Neural progenitor cell (in vitro differentiated cells): ENCODE measurements around the gene SEZ6L. TPM values are rescaled to one million over a fixed set of nuclear protein-coding genes. Genes with fewer than 3 reads are reported as not detected.

Experiments
- DNase-seq: peaks from one replicate; pipeline ENCODE4 v3.0.0-alpha.2; 2016; ENCODE audit warnings: low spot score
- H2AFZ ChIP-seq: fragments of 200-600 bp; sonication (generic); replicated peaks from 2 replicates; pipeline ENCODE4 v1.6.1; 2016; ENCODE audit warnings: antibody characterized with exemption
- H3F3A ChIP-seq: fragments of 200-600 bp; sonication (generic); 2 replicates; pipeline ENCODE4 v1.6.1; 2016; ENCODE audit warnings: antibody characterized with exemption, low read depth
- H3K27ac ChIP-seq: fragments of 200-600 bp; sonication (generic); 2 replicates; pipeline ENCODE4 v1.5.1; 2016; ENCODE audit warnings: mild to moderate bottlenecking
- H3K27me3 ChIP-seq: fragments of 200-600 bp; sonication (generic); 2 replicates; pipeline ENCODE4 v1.6.1; 2016; ENCODE audit warnings: mild to moderate bottlenecking, moderate library complexity
- H3K36me3 ChIP-seq: fragments of 200-600 bp; sonication (generic); 2 replicates; pipeline ENCODE4 v1.5.1; 2016
- H3K4me1 ChIP-seq: fragments of 200-600 bp; sonication (generic); 2 replicates; pipeline ENCODE4 v1.6.1; 2016; ENCODE audit warnings: mixed run types
- H3K4me2 ChIP-seq: fragments of 200-600 bp; sonication (generic); 2 replicates; pipeline ENCODE4 v1.6.1; 2016
- H3K4me3 ChIP-seq: fragments of 200-600 bp; sonication (generic); 2 replicates; pipeline ENCODE4 v1.5.1; 2016
- H3K79me2 ChIP-seq: fragments of 200-600 bp; sonication (generic); 2 replicates; pipeline ENCODE4 v1.6.1; 2016; ENCODE audit warnings: low read depth
- H3K9ac ChIP-seq: fragments of 200-600 bp; sonication (generic); 2 replicates; pipeline ENCODE4 v1.6.1; 2016
- H3K9me3 ChIP-seq: fragments of 200-600 bp; sonication (generic); 2 replicates; pipeline ENCODE4 v1.5.1; 2016; ENCODE audit warnings: low read depth
- H4K20me1 ChIP-seq: fragments of 200-600 bp; sonication (generic); 2 replicates; pipeline ENCODE4 v1.6.1; 2016; ENCODE audit warnings: low read depth
- H3K27ac Mint-ChIP-seq: 3 replicates; pipeline ENCODE4 v1.8.0; 2021; ENCODE audit warnings: mixed read lengths
- H3K27me3 Mint-ChIP-seq: 2 replicates; pipeline ENCODE4 v1.8.0; 2022; ENCODE audit warnings: low read depth, mild to moderate bottlenecking, inconsistent platforms, moderate library complexity, mixed read lengths; ENCODE audit not compliant: insufficient read depth
- H3K36me3 Mint-ChIP-seq: 3 replicates; pipeline ENCODE4 v1.8.0; 2021; ENCODE audit warnings: mixed read lengths
- H3K4me1 Mint-ChIP-seq: 3 replicates; pipeline ENCODE4 v1.8.0; 2021; ENCODE audit warnings: mixed read lengths
- H3K4me3 Mint-ChIP-seq: 3 replicates; pipeline ENCODE4 v1.8.0; 2021; ENCODE audit warnings: mild to moderate bottlenecking, moderate library complexity, mixed read lengths
- H3K9me3 Mint-ChIP-seq: 3 replicates; pipeline ENCODE4 v1.8.0; 2020; ENCODE audit warnings: mixed read lengths
- EZH2 ChIP-seq: fragments of 200-600 bp; sonication (generic); IDR thresholded peaks from 2 replicates; pipeline ENCODE4 v1.6.1; 2017; ENCODE audit warnings: antibody characterized with exemption, mild to moderate bottlenecking, moderate library complexity
- EZH2phosphoT487 ChIP-seq: fragments of 200-600 bp; sonication (generic); IDR thresholded peaks from 2 replicates; pipeline ENCODE4 v1.6.1; 2017; ENCODE audit warnings: antibody characterized with exemption
- total RNA-seq: library from RNA; depleted of rRNA; stranded (reverse); fragments of >200 nt; gene quantifications from 2 replicates; pipeline ENCODE4 v1.2.3, GENCODE V29; 2015; ENCODE audit warnings: low replicate concordance
- TF ChIP-seq, protein P1 (sequence below): fragments of 200-600 bp; sonication (generic); IDR thresholded peaks from 2 replicates; pipeline ENCODE4 v1.5.1; 2017; ENCODE audit warnings: antibody characterized with exemption, mild to moderate bottlenecking

Gene SEZ6L
- total RNA-seq, 1 donor from 2014 or later = 0.22 TPM

DNA sequence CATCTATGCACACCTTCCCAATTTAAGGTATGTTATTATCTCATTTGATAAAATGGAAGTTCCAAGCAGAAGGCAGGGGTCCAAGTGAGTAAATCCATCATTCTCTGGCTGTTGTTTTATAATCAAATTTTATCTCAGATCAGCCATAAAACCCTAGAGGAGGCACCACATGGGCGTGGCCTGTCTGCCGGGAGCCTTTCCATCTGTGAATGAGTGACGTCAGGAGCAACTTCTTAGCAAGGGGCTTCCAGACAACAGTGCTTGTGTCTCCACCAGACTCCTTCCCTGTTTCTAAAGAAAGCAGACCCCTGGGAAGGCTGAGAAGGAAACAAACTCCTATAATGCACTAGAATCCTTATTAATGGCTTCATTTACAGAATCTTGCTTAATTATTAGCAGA, 13.5 kb downstream of the SEZ6L start:
- Histone ChIP-seq H3K4me3 (no peak overlapping the region), H3K36me3 (no peaks in the 10 kb centered on the region), H3K27me3 (peaks cover 28% of the 10 kb centered on the region), H3K4me1 (no peaks in the 10 kb centered on the region), H3K27ac (no peak overlapping the region), H3K9ac (no peak overlapping the region), H2AFZ (no peak overlapping the region), H3K79me2 (no peaks in the 10 kb centered on the region), H3K4me2 (no peak overlapping the region), H4K20me1 (no peaks in the 10 kb centered on the region), H3F3A (no peaks in the 10 kb centered on the region), H3K9me3 (no peaks in the 10 kb centered on the region)
- peak; percentile 11 for DNase-seq
- H3K36me3 Mint-ChIP-seq = no peaks in the 10 kb centered on the region
- H3K9me3 Mint-ChIP-seq = no peaks in the 10 kb centered on the region
- H3K27ac Mint-ChIP-seq = no peak overlapping the region
- H3K4me3 Mint-ChIP-seq = no peak overlapping the region
- no peak for TF ChIP-seq EZH2
- no peak for TF ChIP-seq EZH2phosphoT487
- TF ChIP-seq, protein P1, sequence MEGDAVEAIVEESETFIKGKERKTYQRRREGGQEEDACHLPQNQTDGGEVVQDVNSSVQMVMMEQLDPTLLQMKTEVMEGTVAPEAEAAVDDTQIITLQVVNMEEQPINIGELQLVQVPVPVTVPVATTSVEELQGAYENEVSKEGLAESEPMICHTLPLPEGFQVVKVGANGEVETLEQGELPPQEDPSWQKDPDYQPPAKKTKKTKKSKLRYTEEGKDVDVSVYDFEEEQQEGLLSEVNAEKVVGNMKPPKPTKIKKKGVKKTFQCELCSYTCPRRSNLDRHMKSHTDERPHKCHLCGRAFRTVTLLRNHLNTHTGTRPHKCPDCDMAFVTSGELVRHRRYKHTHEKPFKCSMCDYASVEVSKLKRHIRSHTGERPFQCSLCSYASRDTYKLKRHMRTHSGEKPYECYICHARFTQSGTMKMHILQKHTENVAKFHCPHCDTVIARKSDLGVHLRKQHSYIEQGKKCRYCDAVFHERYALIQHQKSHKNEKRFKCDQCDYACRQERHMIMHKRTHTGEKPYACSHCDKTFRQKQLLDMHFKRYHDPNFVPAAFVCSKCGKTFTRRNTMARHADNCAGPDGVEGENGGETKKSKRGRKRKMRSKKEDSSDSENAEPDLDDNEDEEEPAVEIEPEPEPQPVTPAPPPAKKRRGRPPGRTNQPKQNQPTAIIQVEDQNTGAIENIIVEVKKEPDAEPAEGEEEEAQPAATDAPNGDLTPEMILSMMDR = no peak
- H3K27me3 Mint-ChIP-seq = peaks cover 5% of the 10 kb centered on the region
- no peaks in the 10 kb centered on the region for H3K4me1 Mint-ChIP-seq

DNA sequence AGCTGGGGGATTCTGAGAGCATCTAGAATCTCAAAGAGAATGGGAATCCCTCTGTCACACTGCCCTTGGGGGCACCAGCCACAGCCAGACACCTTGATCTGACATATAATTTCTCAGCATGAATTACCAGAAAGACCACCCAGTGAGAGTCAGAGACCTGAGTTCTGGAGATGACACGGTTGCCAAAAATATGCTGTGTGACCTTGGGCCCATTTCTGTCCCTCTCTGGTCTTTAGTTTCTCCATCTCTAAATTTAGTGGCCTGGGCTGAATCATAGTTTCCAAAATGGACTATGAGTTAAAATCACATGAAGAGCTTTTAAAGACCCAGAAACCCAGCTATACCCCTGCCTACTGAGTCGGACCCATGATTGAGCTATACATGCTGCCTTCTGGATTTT, 15.9 kb downstream of the SEZ6L start:
- Mint-ChIP-seq H3K27ac (no peak overlapping the region), H3K4me3 (no peak overlapping the region), H3K36me3 (no peaks in the 10 kb centered on the region), H3K4me1 (no peaks in the 10 kb centered on the region), H3K9me3 (no peaks in the 10 kb centered on the region), H3K27me3 (peaks cover 3% of the 10 kb centered on the region)
- no peaks in the 10 kb centered on the region for H3K4me1 ChIP-seq
- H3K9me3 ChIP-seq = no peaks in the 10 kb centered on the region
- TF ChIP-seq EZH2phosphoT487 (no peak), EZH2 (no peak)
- TF ChIP-seq, protein P1 = no peak
- H4K20me1 ChIP-seq = no peaks in the 10 kb centered on the region
- DNase-seq = no peak
- no peak overlapping the region for H3K4me2 ChIP-seq
- no peaks in the 10 kb centered on the region for H3F3A ChIP-seq
- no peak overlapping the region for H2AFZ ChIP-seq
- H3K4me3 ChIP-seq = no peak overlapping the region
- H3K27me3 ChIP-seq = peaks cover 10% of the 10 kb centered on the region
- no peak overlapping the region for H3K9ac ChIP-seq
- H3K36me3 ChIP-seq = no peaks in the 10 kb centered on the region
- H3K79me2 ChIP-seq = no peaks in the 10 kb centered on the region
- no peak overlapping the region for H3K27ac ChIP-seq

DNA sequence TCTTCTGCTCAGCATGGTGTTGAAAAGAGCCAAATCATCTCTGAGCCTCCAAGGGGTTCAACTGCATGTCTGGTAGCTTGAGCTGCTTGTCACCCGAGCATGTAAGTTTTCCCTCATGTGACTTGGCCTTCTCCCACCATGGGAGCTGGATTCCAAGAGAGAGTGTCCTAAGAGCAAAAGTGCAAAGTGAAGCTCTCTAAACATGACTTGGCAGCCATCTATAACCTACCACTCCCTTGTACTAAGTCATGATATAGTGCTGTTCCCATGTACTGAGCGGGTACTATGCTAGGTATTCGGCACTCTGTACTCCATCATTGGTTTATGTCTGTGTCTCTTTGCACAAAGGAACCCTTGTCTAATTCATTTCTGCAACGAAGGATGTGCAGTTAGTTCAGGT, 19.1 kb downstream of the SEZ6L start:
- H3K27me3 ChIP-seq = peaks cover 10% of the 10 kb centered on the region
- no peaks in the 10 kb centered on the region for H3K36me3 ChIP-seq
- H3K4me3 Mint-ChIP-seq = no peak overlapping the region
- H3K9me3 Mint-ChIP-seq = no peaks in the 10 kb centered on the region
- no peak overlapping the region for H3K4me3 ChIP-seq
- H3K36me3 Mint-ChIP-seq = no peaks in the 10 kb centered on the region
- H3K27ac ChIP-seq = no peak overlapping the region
- H3K79me2 ChIP-seq = no peaks in the 10 kb centered on the region
- no peaks in the 10 kb centered on the region for H3K9me3 ChIP-seq
- H3K9ac ChIP-seq = no peak overlapping the region
- H3F3A ChIP-seq = no peaks in the 10 kb centered on the region
- TF ChIP-seq EZH2phosphoT487 = no peak
- no peak for TF ChIP-seq EZH2
- TF ChIP-seq, protein P1 = no peak
- no peaks in the 10 kb centered on the region for H3K4me1 ChIP-seq
- H3K27me3 Mint-ChIP-seq = peaks cover 5% of the 10 kb centered on the region
- H3K27ac Mint-ChIP-seq = no peak overlapping the region
- H3K4me1 Mint-ChIP-seq = no peaks in the 10 kb centered on the region
- H2AFZ ChIP-seq = no peak overlapping the region
- no peaks in the 10 kb centered on the region for H4K20me1 ChIP-seq
- no peak overlapping the region for H3K4me2 ChIP-seq
- DNase-seq = no peak

DNA sequence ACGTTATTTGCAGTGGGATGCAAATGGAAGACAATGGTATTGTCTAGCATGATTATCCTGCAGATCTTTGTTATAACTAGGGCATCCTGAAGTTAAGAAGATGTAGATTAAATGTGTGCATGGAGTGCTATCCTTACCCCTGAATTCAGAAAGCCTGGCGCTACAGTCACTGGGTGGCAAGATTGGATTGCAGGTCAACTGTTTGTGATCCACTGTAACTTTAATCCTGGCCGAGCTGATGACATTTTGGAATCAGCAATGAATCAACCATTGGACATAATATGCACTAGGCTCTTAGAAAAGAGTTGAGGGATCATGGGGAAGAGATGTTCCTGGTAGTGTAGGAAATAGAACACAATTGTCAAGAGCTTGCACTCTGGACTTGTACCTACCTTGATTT, 25.1 kb downstream of the SEZ6L start:
- no peaks in the 10 kb centered on the region for H3K27me3 ChIP-seq
- no peak overlapping the region for H3K4me3 Mint-ChIP-seq
- H3K4me2 ChIP-seq = no peak overlapping the region
- H3F3A ChIP-seq = no peaks in the 10 kb centered on the region
- no peaks in the 10 kb centered on the region for H4K20me1 ChIP-seq
- no peak overlapping the region for H3K27ac ChIP-seq
- no peak for TF ChIP-seq EZH2phosphoT487
- TF ChIP-seq EZH2 = no peak
- TF ChIP-seq, protein P1 = no peak
- H3K36me3 ChIP-seq = no peaks in the 10 kb centered on the region
- no peaks in the 10 kb centered on the region for H3K9me3 Mint-ChIP-seq
- no peaks in the 10 kb centered on the region for H3K79me2 ChIP-seq
- peaks cover 6% of the 10 kb centered on the region for H3K27me3 Mint-ChIP-seq
- no peaks in the 10 kb centered on the region for H3K36me3 Mint-ChIP-seq
- H3K4me3 ChIP-seq = no peak overlapping the region
- H3K4me1 Mint-ChIP-seq = peaks cover 7% of the 10 kb centered on the region
- H3K27ac Mint-ChIP-seq = no peak overlapping the region
- H3K9me3 ChIP-seq = no peaks in the 10 kb centered on the region
- H3K4me1 ChIP-seq = no peaks in the 10 kb centered on the region
- no peak overlapping the region for H2AFZ ChIP-seq
- no peak overlapping the region for H3K9ac ChIP-seq
- DNase-seq = no peak
